H1 (cell line): ENCODE data around the gene ZNF726. TPM values are rescaled to one million over a fixed set of nuclear protein-coding genes. Genes with fewer than 3 reads are reported as not detected.
"Not testable (repeated sequence)": the region's sequence is repeated elsewhere in the genome, so short reads cannot be mapped to it uniquely, and the experiment has no call there.

ENCODE experiments used
- CTCF ChIA-PET: fragments of 300-600 bp; sonication (Branson Sonifier 250); formaldehyde crosslinking; loops from one replicate; lab custom pipeline; 2021; ENCODE audit not compliant: partially characterized antibody; lab: Charles Lee
- POLR2A ChIA-PET: fragments of 300-600 bp; sonication (Branson Sonifier 250); formaldehyde crosslinking; loops from one replicate; lab custom pipeline; 2021; ENCODE audit warnings: inconsistent platforms; ENCODE audit not compliant: partially characterized antibody; lab: Charles Lee
- DNase-seq, 2 experiments: peaks; one replicate each; pipeline versions ENCODE4 v3.0.0 to v3.0.0-alpha.2; 2010 to 2022; ENCODE audit warnings: low spot score in 2 of 2, low read depth in 1 of 2, mixed read lengths in 1 of 2
- FAIRE-seq: peaks from 2 replicates; lab custom pipeline; 2011; peaks lifted over from hg19 to GRCh38; lab: Jason Lieb, UNC
- H2AFZ ChIP-seq: 2 replicates; pipeline ENCODE4 v1.8.1; 2012; ENCODE audit warnings: low read length, inconsistent platforms
- H2AK5ac ChIP-seq: 2 replicates; pipeline ENCODE4 v1.6.1; 2013; ENCODE audit warnings: low read depth, low read length
- H2BK120ac ChIP-seq: replicated peaks from 2 replicates; pipeline ENCODE3; 2013; ENCODE audit warnings: low read depth, low read length, inconsistent platforms
- H2BK12ac ChIP-seq: 2 replicates; pipeline ENCODE4 v1.6.1; 2013; ENCODE audit warnings: low read depth, low read length
- H2BK15ac ChIP-seq: 2 replicates; pipeline ENCODE4 v1.6.1; 2013; ENCODE audit warnings: low read length
- H2BK20ac ChIP-seq: 2 replicates; pipeline ENCODE4 v1.6.1; 2013; ENCODE audit warnings: low read length
- H2BK5ac ChIP-seq: 2 replicates; pipeline ENCODE4 v1.6.1; 2013; ENCODE audit warnings: low read depth, low read length
- H3K14ac ChIP-seq: 2 replicates; pipeline ENCODE4 v1.6.1; 2013; ENCODE audit warnings: inconsistent platforms; ENCODE audit not compliant: insufficient read length
- H3K18ac ChIP-seq: 2 replicates; pipeline ENCODE4 v1.6.1; 2013; ENCODE audit warnings: low read length; ENCODE audit errors: extremely low read depth
- H3K23ac ChIP-seq: 2 replicates; pipeline ENCODE4 v1.6.1; 2013; ENCODE audit warnings: inconsistent platforms; ENCODE audit not compliant: insufficient read length
- H3K23me2 ChIP-seq: 2 replicates; pipeline ENCODE4 v1.6.1; 2013; ENCODE audit warnings: low read depth, low read length
- H3K27ac ChIP-seq: 2 replicates; pipeline ENCODE4 v1.6.1; 2011; ENCODE audit warnings: low read depth, low read length, inconsistent platforms
- H3K27me3 ChIP-seq, 4 experiments: replicated peaks in 1 of 4; 1 replicate in 1 of 4; 2 replicates in 3 of 4; pipeline versions ENCODE4 v1.6.1 to v1.8.1; 2011 to 2013; ENCODE audit warnings: low read length in 3 of 4, mild to moderate bottlenecking in 3 of 4, inconsistent platforms in 2 of 4, mixed read lengths in 2 of 4, moderate library complexity in 1 of 4; ENCODE audit not compliant: control insufficient read depth in 3 of 4, insufficient read depth in 3 of 4; ENCODE audit errors: extremely low read depth in 1 of 4
- H3K36me3 ChIP-seq, 4 experiments: 2 replicates each; pipeline versions ENCODE4 v1.6.1 to v1.8.1; 2011 to 2013; ENCODE audit warnings: mild to moderate bottlenecking in 4 of 4, low read length in 3 of 4, moderate library complexity in 2 of 4, control low read depth in 1 of 4, inconsistent platforms in 1 of 4; ENCODE audit not compliant: insufficient read depth in 4 of 4, control insufficient read depth in 2 of 4
- H3K4ac ChIP-seq: replicated peaks from 2 replicates; pipeline ENCODE3; 2013; ENCODE audit warnings: low read length, low read depth, mixed read lengths, inconsistent platforms; ENCODE audit not compliant: insufficient read length
- H3K4me1 ChIP-seq, 4 experiments: replicated peaks in 1 of 4; 1 replicate in 1 of 4; 2 replicates in 3 of 4; pipeline versions ENCODE4 v1.6.1 to v1.8.1; 2011 to 2013; ENCODE audit warnings: low read length in 3 of 4, inconsistent platforms in 2 of 4, mixed read lengths in 1 of 4; ENCODE audit not compliant: insufficient read depth in 4 of 4, control insufficient read depth in 3 of 4
- H3K4me2 ChIP-seq, 2 experiments: 2 replicates each; pipeline versions ENCODE4 v1.6.1 to v1.8.1; 2011 to 2013; ENCODE audit warnings: low read depth in 2 of 2, low read length in 2 of 2, control low read depth in 1 of 2, inconsistent platforms in 1 of 2, mild to moderate bottlenecking in 1 of 2; ENCODE audit not compliant: insufficient read depth in 1 of 2
- H3K4me3 ChIP-seq, 4 experiments: fragments of 200-600, 300-600 bp in 1 of 4; sonication (generic), shearing (Covaris generic), sonication (Bioruptor Twin) in 1 of 4; 2 replicates each; pipeline versions ENCODE4 v1.5.1 to v1.8.1; 2011 to 2016; ENCODE audit warnings: low read length in 4 of 4, low read depth in 3 of 4, control low read depth in 2 of 4, inconsistent platforms in 2 of 4, mild to moderate bottlenecking in 2 of 4, mixed read lengths in 1 of 4, moderate library complexity in 1 of 4; ENCODE audit not compliant: insufficient read depth in 2 of 4; ENCODE audit errors: extremely low read depth in 1 of 4
- H3K56ac ChIP-seq: replicated peaks from 2 replicates; pipeline ENCODE3; 2013; ENCODE audit warnings: low read depth, mild to moderate bottlenecking, mixed read lengths, low read length, inconsistent platforms; ENCODE audit not compliant: insufficient read length
- H3K79me1 ChIP-seq: 2 replicates; pipeline ENCODE4 v1.6.1; 2013; ENCODE audit warnings: low read depth, low read length, control low read depth
- H3K79me2 ChIP-seq, 2 experiments: 2 replicates each; pipeline versions ENCODE4 v1.6.1 to v1.8.1; 2012 to 2013; ENCODE audit warnings: low read length in 2 of 2, mild to moderate bottlenecking in 2 of 2, inconsistent platforms in 1 of 2; ENCODE audit not compliant: insufficient read depth in 2 of 2, control insufficient read depth in 1 of 2
- H3K9ac ChIP-seq, 4 experiments: replicated peaks in 1 of 4; 1 replicate in 1 of 4; 2 replicates in 3 of 4; pipeline versions ENCODE4 v1.6.1 to v1.8.1; 2011 to 2013; ENCODE audit warnings: low read depth in 3 of 4, low read length in 3 of 4, control low read depth in 2 of 4, mild to moderate bottlenecking in 2 of 4, moderate library complexity in 2 of 4, inconsistent platforms in 1 of 4; ENCODE audit errors: extremely low read depth in 1 of 4
- H3K9me3 ChIP-seq, 2 experiments: 2 replicates each; pipeline versions ENCODE4 v1.6.1 to v1.8.1; 2012 to 2013; ENCODE audit warnings: mild to moderate bottlenecking in 2 of 2, moderate library complexity in 2 of 2, control low read depth in 1 of 2, inconsistent platforms in 1 of 2, low read depth in 1 of 2, low read length in 1 of 2, mixed read lengths in 1 of 2; ENCODE audit not compliant: insufficient read depth in 2 of 2
- H4K20me1 ChIP-seq, 2 experiments: replicated peaks in 1 of 2; 2 replicates each; pipeline versions ENCODE3 to v1.8.1; 2011 to 2013; ENCODE audit warnings: inconsistent platforms in 2 of 2, low read length in 2 of 2, mild to moderate bottlenecking in 1 of 2; ENCODE audit not compliant: insufficient read depth in 2 of 2, control insufficient read depth in 1 of 2
- H4K5ac ChIP-seq: 2 replicates; pipeline ENCODE4 v1.6.1; 2013; ENCODE audit warnings: low read length, low read depth, mixed read lengths, inconsistent platforms; ENCODE audit not compliant: insufficient read length
- H4K8ac ChIP-seq: 2 replicates; pipeline ENCODE4 v1.8.0; 2013; ENCODE audit warnings: mild to moderate bottlenecking, moderate library complexity, low read length, inconsistent platforms; ENCODE audit not compliant: insufficient read depth; ENCODE audit errors: extremely low read depth
- H4K91ac ChIP-seq: replicated peaks from 2 replicates; pipeline ENCODE3; 2013; ENCODE audit warnings: low read length, mixed read lengths, inconsistent platforms; ENCODE audit not compliant: insufficient read length
- BCL11A ChIP-seq, 2 experiments: IDR thresholded peaks; one replicate each; pipeline ENCODE4 v1.6.1; 2011; ENCODE audit warnings: low read depth in 2 of 2, low read length in 2 of 2, mild to moderate bottlenecking in 2 of 2
- EZH2 ChIP-seq: fragments of 200-600 bp; sonication (generic); IDR thresholded peaks from 2 replicates; pipeline ENCODE4 v1.7.1; 2012; ENCODE audit warnings: low read depth, mild to moderate bottlenecking, moderate library complexity, low read length, inconsistent platforms; ENCODE audit not compliant: severe bottlenecking
- POLR2AphosphoS5 ChIP-seq: IDR thresholded peaks from 2 replicates; pipeline ENCODE4 v1.6.1; 2011; ENCODE audit warnings: low read depth, low read length
- WGBS, 2 experiments: shearing (Covaris generic) in 1 of 2; methylation state at CpG; one replicate each; pipeline versions ENCODE4 v1.1.6 to v1.1.7; 2013 to 2015; ENCODE audit warnings: low lambda C conversion rate in 2 of 2, mixed read lengths in 2 of 2, inconsistent platforms in 1 of 2, low coverage in 1 of 2, missing lambda C conversion rate in 1 of 2; ENCODE audit not compliant: insufficient replicate concordance in 2 of 2, insufficient coverage in 1 of 2, insufficient read length in 1 of 2; ENCODE audit errors: extremely low coverage in 1 of 2, missing lambda C conversion rate in 1 of 2; 5-methylcytosine and 5-hydroxymethylcytosine counted together
- polyA plus RNA-seq, 7 experiments: library from polyadenylated mRNA; depleted of rRNA in 3 of 7; stranded (reverse) in 5 of 7; unstranded in 2 of 7; fragments of >200 nt in 5 of 7; fragments of 200-250 nt in 2 of 7; gene quantifications; 1 replicate in 5 of 7; 2 replicates in 1 of 7; 4 replicates in 1 of 7; pipeline versions ENCODE4 v1.2.1 to v1.2.3, GENCODE V29; 2011 to 2013; ENCODE audit warnings: missing spikeins in 2 of 7, mixed read lengths in 2 of 7
- total RNA-seq: library from RNA; stranded (reverse); fragmentation: NEBNext Ultra II Directional; extraction: Animal tissue kit (Norgen Biotek cat#: 25700); gene quantifications from 2 replicates; pipeline ENCODE4 v1.2.1, GENCODE V29; 2021

Gene ZNF726
- total and polyA plus RNA-seq, 2 of the 8 experiments (the other 6 are each of a cell fraction or from before 2014, with no cell fraction given), result not detected

GRCh38 chr19:23974941-23975340 is 60.3 kb downstream of the ZNF726 start (continued):
- TF ChIP-seq POLR2AphosphoS5 (no peak), BCL11A (IDR thresholded peaks at IDR 0.05; ENCODE audit: low read depth in 2 of 2, low read length in 2 of 2) (no peak), EZH2 (no peak)

DNA sequence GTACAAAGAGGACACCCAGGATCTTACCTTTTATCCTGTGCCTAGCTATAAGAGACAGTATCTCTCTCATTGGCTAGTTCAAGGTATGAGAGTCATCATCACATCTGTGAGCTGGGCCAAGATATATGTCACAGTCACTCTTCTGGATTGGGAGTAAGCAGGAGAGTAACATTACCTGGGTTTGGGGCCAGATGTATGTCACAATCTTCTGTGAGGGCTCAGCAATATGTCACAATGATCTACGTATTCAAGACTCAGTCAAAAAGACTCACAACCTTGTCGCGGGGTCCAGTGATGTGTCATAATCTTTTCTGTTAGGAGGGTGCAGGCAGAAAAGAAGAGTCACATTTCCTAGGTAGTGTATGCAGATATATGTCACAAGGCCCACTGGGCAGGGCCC is 61.9 kb downstream of the ZNF726 start:
- H3K9me3 ChIP-seq, result peaks cover 59 to 82% of the 10 kb centered on the region in 2 experiments
- WGBS, 2 experiments, result 93% methylated on average over 3 of the region's 3 CpGs; no CpG with 5 or more reads in 1 of the 2 experiments

More for the DNA sequence above, 61.9 kb downstream of the ZNF726 start:
- H4K8ac ChIP-seq, H3K4me2 ChIP-seq, H3K27ac ChIP-seq, H4K5ac ChIP-seq, POLR2A ChIA-PET, H3K4me1 ChIP-seq, H3K18ac ChIP-seq, H4K91ac ChIP-seq, H2BK5ac ChIP-seq, H3K9ac ChIP-seq, H2BK15ac ChIP-seq, H3K14ac ChIP-seq, H3K79me2 ChIP-seq, DNase-seq, H3K36me3 ChIP-seq, H4K20me1 ChIP-seq, H2AK5ac ChIP-seq, CTCF ChIA-PET, H2BK12ac ChIP-seq, H2BK120ac ChIP-seq, H3K4me3 ChIP-seq, H3K27me3 ChIP-seq, H3K23me2 ChIP-seq, H2AFZ ChIP-seq, FAIRE-seq, H2BK20ac ChIP-seq, H3K56ac ChIP-seq, H3K23ac ChIP-seq, H3K79me1 ChIP-seq, H3K4ac ChIP-seq: not testable (repeated sequence)
